HCT116 (cell line): ENCODE measurements around the gene CDH23. TPM values are rescaled to one million over a fixed set of nuclear protein-coding genes. Genes with fewer than 3 reads are reported as not detected.

ENCODE experiments used
- ATAC-seq: fragments of 200-7000 bp; cut with Tn5 transposase; 2 replicates; pipeline ENCODE4 v1.9.1; 2020; ENCODE audit warnings: mild to moderate bottlenecking, moderate library complexity
- BruUV-seq: library from RNA; stranded (reverse); fragments of 400-500 nt; replicated peaks from 2 replicates; lab custom pipeline; 2021; lab: Mats Ljungman, UMichigan
- CTCF ChIA-PET: fragments of 300-600 bp; sonication (Branson Sonifier 250); formaldehyde crosslinking; loops from one replicate; lab custom pipeline; 2021; ENCODE audit warnings: antibody characterized with exemption; lab: Charles Lee
- POLR2A ChIA-PET: fragments of 300-600, 350-600 bp; sonication (Branson Sonifier 250); formaldehyde crosslinking; loops from one replicate; lab custom pipeline; 2021; ENCODE audit warnings: antibody characterized with exemption; lab: Charles Lee
- RAD21 ChIA-PET, 2 experiments: fragments of 300-600 bp; sonication (Branson Sonifier 250); formaldehyde crosslinking; loops; one replicate each; lab custom pipeline; 2023; ENCODE audit warnings: low total read pairs in 2 of 2; ENCODE audit not compliant: uncharacterized antibody in 2 of 2, unreplicated experiment in 2 of 2, low non-redundant PET in 1 of 2; lab: Charles Lee
- DNase-seq: peaks from one replicate; pipeline ENCODE4 v3.0.0-alpha.2; 2010; ENCODE audit warnings: low read depth, low spot score
- H2AFZ ChIP-seq: fragments of 200-600 bp; shearing (Covaris generic), sonication (generic); 2 replicates; pipeline ENCODE4 v1.6.1; 2017; ENCODE audit warnings: low read depth, mixed run types, mixed read lengths, antibody characterized with exemption, low read length; ENCODE audit not compliant: poor library complexity, severe bottlenecking
- H3K27ac ChIP-seq: 2 replicates; pipeline ENCODE4 v1.5.1; 2012; ENCODE audit warnings: low read depth, low read length
- H3K27me3 ChIP-seq: fragments of 200-600 bp; sonication (generic); 2 replicates; pipeline ENCODE4 v1.6.1; 2016; ENCODE audit warnings: mixed run types, low read length, mixed read lengths; ENCODE audit not compliant: insufficient read depth
- H3K36me3 ChIP-seq, 2 experiments: fragments of 200-500 bp in 1 of 2; fragments of 200-600 bp in 1 of 2; sonication (Bioruptor generic) in 1 of 2; sonication (generic) in 1 of 2; 2 replicates each; pipeline versions ENCODE4 v1.5.1 to v1.6.1; 2014 to 2016; ENCODE audit warnings: low read length in 2 of 2, inconsistent platforms in 1 of 2, mixed read lengths in 1 of 2, mixed run types in 1 of 2; ENCODE audit not compliant: insufficient read depth in 2 of 2, control insufficient read depth in 1 of 2
- H3K4me1 ChIP-seq, 2 experiments: fragments of 200-600 bp in 1 of 2; sonication (generic) in 1 of 2; 2 replicates each; pipeline versions ENCODE4 v1.5.1 to v1.6.1; 2012 to 2017; ENCODE audit warnings: low read length in 2 of 2, inconsistent platforms in 1 of 2, mild to moderate bottlenecking in 1 of 2, mixed read lengths in 1 of 2, mixed run types in 1 of 2, moderate library complexity in 1 of 2; ENCODE audit not compliant: insufficient read depth in 2 of 2, control insufficient read depth in 1 of 2
- H3K4me2 ChIP-seq: fragments of 200-600 bp; sonication (generic); 2 replicates; pipeline ENCODE4 v1.6.1; 2017; ENCODE audit warnings: mixed run types, low read length, mixed read lengths
- H3K4me3 ChIP-seq, 2 experiments: fragments of 200-600 bp in 1 of 2; sonication (generic) in 1 of 2; replicated peaks in 1 of 2; 2 replicates each; pipeline ENCODE4 v1.5.1; 2011 to 2016; ENCODE audit warnings: low read length in 2 of 2, control low read depth in 1 of 2, low read depth in 1 of 2, mild to moderate bottlenecking in 1 of 2, mixed read lengths in 1 of 2, mixed run types in 1 of 2
- H3K79me2 ChIP-seq: fragments of 200-600 bp; sonication (generic); 2 replicates; pipeline ENCODE4 v1.6.1; 2017; ENCODE audit warnings: mild to moderate bottlenecking, mixed run types, low read length, moderate library complexity, mixed read lengths; ENCODE audit not compliant: insufficient read depth
- H3K9ac ChIP-seq: fragments of 200-600 bp; sonication (generic); 2 replicates; pipeline ENCODE4 v1.6.1; 2016; ENCODE audit warnings: low read length, mixed read lengths
- H3K9me2 ChIP-seq: fragments of 200-600 bp; sonication (generic), shearing (Covaris generic); 2 replicates; pipeline ENCODE4 v1.6.1; 2017; ENCODE audit warnings: mixed run types, mild to moderate bottlenecking, moderate library complexity; ENCODE audit not compliant: insufficient read depth
- H3K9me3 ChIP-seq, 2 experiments: fragments of 200-500 bp in 1 of 2; fragments of 200-600 bp in 1 of 2; sonication (Bioruptor generic) in 1 of 2; sonication (generic) in 1 of 2; 2 replicates each; pipeline ENCODE4 v1.6.1; 2014 to 2017; ENCODE audit warnings: low read length in 2 of 2, mixed read lengths in 2 of 2, inconsistent platforms in 1 of 2, low read depth in 1 of 2, mild to moderate bottlenecking in 1 of 2, mixed run types in 1 of 2, moderate library complexity in 1 of 2; ENCODE audit not compliant: control insufficient read depth in 1 of 2, insufficient read depth in 1 of 2
- H4K20me1 ChIP-seq: fragments of 200-600 bp; sonication (generic), shearing (Covaris generic); 2 replicates; pipeline ENCODE4 v1.6.1; 2017; ENCODE audit warnings: mixed run types, mild to moderate bottlenecking, moderate library complexity; ENCODE audit not compliant: insufficient read depth
- CBX3 ChIP-seq: IDR thresholded peaks from 2 replicates; pipeline ENCODE4 v1.6.1; 2012; ENCODE audit warnings: low read depth
- CTCF ChIP-seq, 3 experiments: fragments of 200-600 bp in 1 of 3; sonication (generic) in 1 of 3; IDR thresholded peaks in 2 of 3; conservative IDR thresholded peaks in 1 of 3; 2 replicates each; pipeline ENCODE4 v1.5.1; 2012 to 2017; ENCODE audit warnings: low read depth in 2 of 3, low read length in 2 of 3, antibody characterized with exemption in 1 of 3, borderline replicate concordance in 1 of 3, control low read depth in 1 of 3, mild to moderate bottlenecking in 1 of 3, mixed read lengths in 1 of 3, mixed run types in 1 of 3, moderate library complexity in 1 of 3; ENCODE audit not compliant: insufficient read depth in 1 of 3
- EGR1 ChIP-seq: IDR thresholded peaks from 2 replicates; pipeline ENCODE4 v1.6.1; 2012; ENCODE audit warnings: low read depth
- ELF1 ChIP-seq: IDR thresholded peaks from 2 replicates; pipeline ENCODE4 v1.6.1; 2012; ENCODE audit warnings: low read depth, borderline replicate concordance
- FOSL1 ChIP-seq: IDR thresholded peaks from 2 replicates; pipeline ENCODE4 v1.6.1; 2012; ENCODE audit warnings: low read depth
- JUND ChIP-seq: IDR thresholded peaks from 2 replicates; pipeline ENCODE4 v1.6.1; 2012
- RAD21 ChIP-seq: IDR thresholded peaks from 2 replicates; pipeline ENCODE4 v1.6.1; 2012; ENCODE audit warnings: low read depth, mild to moderate bottlenecking
- SP1 ChIP-seq: IDR thresholded peaks from 2 replicates; pipeline ENCODE4 v1.6.1; 2012; ENCODE audit warnings: low read depth
- TCF7L2 ChIP-seq: IDR thresholded peaks from 2 replicates; pipeline ENCODE4 v1.7.0; 2011; ENCODE audit warnings: borderline replicate concordance, inconsistent platforms; ENCODE audit not compliant: insufficient read depth, insufficient read length; ENCODE audit errors: extremely low read depth
- ZFX ChIP-seq: fragments of 450-650 bp; IDR thresholded peaks from 2 replicates; pipeline ENCODE4 v1.6.1; 2017
- intact Hi-C: fragments of 100-400 bp; cut with micrococcal nuclease; formaldehyde crosslinking; loops from 2 replicates; pipeline ENCODE4 v1.10.0; 2022
- total RNA-seq: library from RNA; stranded (reverse); gene quantifications from one replicate; pipeline ENCODE4 v1.2.1, GENCODE V29; 2021; ENCODE audit not compliant: unreplicated experiment
- TF ChIP-seq, protein P1 (sequence below): IDR thresholded peaks from 2 replicates; pipeline ENCODE4 v1.6.1; 2012

Gene CDH23
- total RNA-seq, 1 experiment from 2014 or later: not detected

GRCh38 chr10:71383972-71384687 lies 12.6 kb upstream of the CDH23 start:
- BruUV-seq: no TSS peak
- no peak for DNase-seq
- Histone ChIP-seq H3K36me3 (no peaks in the 10 kb centered on the region), H3K9ac (no peak overlapping the region), H3K4me2 (no peak overlapping the region), H3K4me1 (peaks cover 0 to 2% of the 10 kb centered on the region in 2 experiments; a peak in 1 of 4 replicates), H3K9me3 (no peaks in the 10 kb centered on the region), H3K4me3 (no peak overlapping the region), H3K79me2 (no peaks in the 10 kb centered on the region), H3K27ac (no peak overlapping the region), H3K9me2 (no peaks in the 10 kb centered on the region), H4K20me1 (no peaks in the 10 kb centered on the region), H3K27me3 (no peaks in the 10 kb centered on the region; the same call in 1 of the 2 replicates), H2AFZ (no peak overlapping the region)
- intact Hi-C loops: loop anchor here (1.0 to 5.0 kb wide), 7 partner anchors 186 to 513 kb away; no protein-coding TSS in a partner anchor
- CTCF ChIA-PET: interaction anchor here (0.6 to 2.5 kb wide), 10 partner anchors 15 to 324 kb away, joined by 3 to 32 read pairs (median 4); partner anchors contain the start of gene SLC29A3
- peak; percentile 98 for ATAC-seq
- POLR2A ChIA-PET: no interaction called here
- RAD21 ChIA-PET: interaction anchor here (1.0 to 1.3 kb wide), 4 partner anchors 187 to 324 kb away, joined by 3 to 5 read pairs (median 4); no protein-coding TSS in a partner anchor
- TF ChIP-seq SP1 (no peak), ELF1 (no peak), TCF7L2 (no peak), CTCF (IDR thresholded peaks at IDR 0.05 in 2 of 3, conservative IDR thresholded peaks at IDR 0.05 in 1 of 3; ENCODE audit: borderline replicate concordance in 1 of 3, insufficient read depth in 1 of 3, low read depth in 2 of 3, low read length in 2 of 3) (peak; percentile 90 to 97 (median 96)), EGR1 (no peak), RAD21 (peak; percentile 92), FOSL1 (no peak), JUND (no peak), CBX3 (no peak), ZFX (no peak)
- TF ChIP-seq, protein P1, sequence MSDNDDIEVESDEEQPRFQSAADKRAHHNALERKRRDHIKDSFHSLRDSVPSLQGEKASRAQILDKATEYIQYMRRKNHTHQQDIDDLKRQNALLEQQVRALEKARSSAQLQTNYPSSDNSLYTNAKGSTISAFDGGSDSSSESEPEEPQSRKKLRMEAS: no peak
